PC-9 (cell line): ENCODE results near the gene F2RL2. TPM values are rescaled to one million over a fixed set of nuclear protein-coding genes. Genes with fewer than 3 reads are reported as not detected.
A peak's percentile ranks its signal among the peaks of the same experiment; 100 is the strongest.

Experiments
- BruUV-seq: library from RNA; stranded (reverse); fragments of 400-500 nt; replicated peaks from 2 replicates; lab custom pipeline; 2021; lab: Mats Ljungman, UMichigan
- CTCF ChIA-PET: fragments of 300-600 bp; sonication (Branson Sonifier 250); formaldehyde crosslinking; loops from one replicate; lab custom pipeline; 2022; ENCODE audit warnings: antibody characterized with exemption; lab: Charles Lee
- POLR2A ChIA-PET: fragments of 300-600 bp; sonication (Branson Sonifier 250); formaldehyde crosslinking; loops from one replicate; lab custom pipeline; 2022; ENCODE audit warnings: antibody characterized with exemption; ENCODE audit not compliant: unreplicated experiment; lab: Charles Lee
- DNase-seq, 2 experiments: peaks; one replicate each; pipeline versions ENCODE4 v3.0.0 to v3.0.0-alpha.2; 2015 to 2022; ENCODE audit warnings: mixed read lengths in 1 of 2
- H2AFZ ChIP-seq: fragments of 200-600 bp; sonication (generic); 2 replicates; pipeline ENCODE4 v1.8.1; 2017; ENCODE audit warnings: antibody characterized with exemption
- H3F3A ChIP-seq: fragments of 200-600 bp; sonication (generic); 2 replicates; pipeline ENCODE4 v1.8.1; 2017; ENCODE audit warnings: antibody characterized with exemption, mild to moderate bottlenecking, low read depth; ENCODE audit not compliant: insufficient read depth
- H3K27ac ChIP-seq: fragments of 200-600 bp; sonication (generic); 2 replicates; pipeline ENCODE4 v1.6.1; 2016; ENCODE audit warnings: mixed run types
- H3K27me3 ChIP-seq: fragments of 200-600 bp; sonication (generic); 2 replicates; pipeline ENCODE4 v1.6.1; 2016; ENCODE audit warnings: low read depth, mixed run types; ENCODE audit not compliant: insufficient read depth
- H3K36me3 ChIP-seq: fragments of 200-600 bp; sonication (generic); 2 replicates; pipeline ENCODE4 v1.6.1; 2016; ENCODE audit warnings: low read depth, mixed run types
- H3K4me1 ChIP-seq: fragments of 200-600 bp; sonication (generic); replicated peaks from 2 replicates; pipeline ENCODE4 v1.6.1; 2016; ENCODE audit warnings: mixed run types; ENCODE audit not compliant: insufficient read depth
- H3K4me2 ChIP-seq: fragments of 200-600 bp; sonication (generic); 2 replicates; pipeline ENCODE4 v1.6.1; 2017; ENCODE audit warnings: mixed run types
- H3K4me3 ChIP-seq: fragments of 200-600 bp; sonication (generic); 2 replicates; pipeline ENCODE4 v1.6.1; 2016; ENCODE audit warnings: mixed run types
- H3K79me2 ChIP-seq: fragments of 200-600 bp; sonication (generic); 2 replicates; pipeline ENCODE4 v1.6.1; 2017; ENCODE audit warnings: low read depth, mixed run types
- H3K9me2 ChIP-seq: fragments of 200-600 bp; sonication (generic); 2 replicates; pipeline ENCODE4 v1.8.1; 2017; ENCODE audit warnings: mild to moderate bottlenecking; ENCODE audit not compliant: insufficient read depth
- H3K9me3 ChIP-seq: fragments of 200-600 bp; sonication (generic); 2 replicates; pipeline ENCODE4 v1.8.1; 2016; ENCODE audit warnings: low read depth; ENCODE audit not compliant: insufficient read depth
- H4K20me1 ChIP-seq: fragments of 200-600 bp; sonication (generic); 2 replicates; pipeline ENCODE4 v1.8.1; 2017; ENCODE audit not compliant: insufficient read depth
- EZH2 ChIP-seq: fragments of 200-600 bp; sonication (generic); IDR thresholded peaks from 2 replicates; pipeline ENCODE4 v1.8.0; 2017; ENCODE audit warnings: antibody characterized with exemption, low read depth
- intact Hi-C: fragments of 100-400 bp; cut with micrococcal nuclease; formaldehyde crosslinking; loops from one replicate; pipeline ENCODE4 v1.10.0; 2022; ENCODE audit not compliant: unreplicated experiment
- total RNA-seq: library from RNA; stranded (reverse); gene quantifications from 2 replicates; pipeline ENCODE4 v1.2.3, GENCODE V29; 2021
- TF ChIP-seq, protein P1 (sequence below): fragments of 200-600 bp; sonication (generic); conservative IDR thresholded peaks from 2 replicates; pipeline ENCODE4 v1.6.1; 2017; ENCODE audit warnings: mixed run types, antibody characterized with exemption, mild to moderate bottlenecking, moderate library complexity

The F2RL2 gene
- total RNA-seq, 1 experiment from 2014 or later = 3.5 TPM

GRCh38 chr5:76586531-76586930 is 36.7 kb downstream of the F2RL2 start:
- H2AFZ ChIP-seq = no peak overlapping the region
- CTCF ChIA-PET = no interaction called here
- no peaks in the 10 kb centered on the region for H4K20me1 ChIP-seq
- TF ChIP-seq, protein P1, sequence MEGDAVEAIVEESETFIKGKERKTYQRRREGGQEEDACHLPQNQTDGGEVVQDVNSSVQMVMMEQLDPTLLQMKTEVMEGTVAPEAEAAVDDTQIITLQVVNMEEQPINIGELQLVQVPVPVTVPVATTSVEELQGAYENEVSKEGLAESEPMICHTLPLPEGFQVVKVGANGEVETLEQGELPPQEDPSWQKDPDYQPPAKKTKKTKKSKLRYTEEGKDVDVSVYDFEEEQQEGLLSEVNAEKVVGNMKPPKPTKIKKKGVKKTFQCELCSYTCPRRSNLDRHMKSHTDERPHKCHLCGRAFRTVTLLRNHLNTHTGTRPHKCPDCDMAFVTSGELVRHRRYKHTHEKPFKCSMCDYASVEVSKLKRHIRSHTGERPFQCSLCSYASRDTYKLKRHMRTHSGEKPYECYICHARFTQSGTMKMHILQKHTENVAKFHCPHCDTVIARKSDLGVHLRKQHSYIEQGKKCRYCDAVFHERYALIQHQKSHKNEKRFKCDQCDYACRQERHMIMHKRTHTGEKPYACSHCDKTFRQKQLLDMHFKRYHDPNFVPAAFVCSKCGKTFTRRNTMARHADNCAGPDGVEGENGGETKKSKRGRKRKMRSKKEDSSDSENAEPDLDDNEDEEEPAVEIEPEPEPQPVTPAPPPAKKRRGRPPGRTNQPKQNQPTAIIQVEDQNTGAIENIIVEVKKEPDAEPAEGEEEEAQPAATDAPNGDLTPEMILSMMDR = no peak
- no peak for TF ChIP-seq EZH2
- H3K27ac ChIP-seq = no peak overlapping the region
- no TSS peak for BruUV-seq
- H3F3A ChIP-seq = no peaks in the 10 kb centered on the region
- H3K4me2 ChIP-seq = no peak overlapping the region
- intact Hi-C loops = no loop called here
- H3K4me3 ChIP-seq = no peak overlapping the region
- POLR2A ChIA-PET = no interaction called here
- no peaks in the 10 kb centered on the region for H3K4me1 ChIP-seq
- H3K27me3 ChIP-seq = peaks cover 5% of the 10 kb centered on the region; the same call in 1 of the 2 replicates
- H3K79me2 ChIP-seq = no peaks in the 10 kb centered on the region
- DNase-seq = no peak
- H3K9me3 ChIP-seq = no peaks in the 10 kb centered on the region
- H3K9me2 ChIP-seq = no peaks in the 10 kb centered on the region
- H3K36me3 ChIP-seq = no peaks in the 10 kb centered on the region

- no peaks in the 10 kb centered on the region for H3K36me3 ChIP-seq
- no peaks in the 10 kb centered on the region for H3K9me3 ChIP-seq
- DNase-seq = no peak
- no peaks in the 10 kb centered on the region for H3K27me3 ChIP-seq
- no peaks in the 10 kb centered on the region for H3K4me1 ChIP-seq
- no peak overlapping the region for H3K4me2 ChIP-seq
- POLR2A ChIA-PET = no interaction called here
- CTCF ChIA-PET = interaction anchor here (0.6 kb wide), 1 partner anchor 14 kb away, joined by 4 read pairs; no protein-coding TSS in a partner anchor
- intact Hi-C loops = no loop called here
- H3F3A ChIP-seq = no peaks in the 10 kb centered on the region
- TF ChIP-seq, protein P1 = no peak
- TF ChIP-seq EZH2 = no peak
- no peaks in the 10 kb centered on the region for H3K9me2 ChIP-seq
- no peaks in the 10 kb centered on the region for H3K79me2 ChIP-seq
- no peak overlapping the region for H3K4me3 ChIP-seq
- H3K27ac ChIP-seq = no peak overlapping the region
- no peaks in the 10 kb centered on the region for H4K20me1 ChIP-seq
- no peak overlapping the region for H2AFZ ChIP-seq
- no TSS peak for BruUV-seq
These were observed 37.4 kb downstream of the F2RL2 start for GRCh38 chr5:76585783-76586217.

GRCh38 chr5:76583163-76584047 is 39.8 kb downstream of the F2RL2 start:
- intact Hi-C loops = loop anchor here (5.0 kb wide), 1 partner anchor 246 kb away; no protein-coding TSS in a partner anchor
- Histone ChIP-seq H3K9me2 (no peaks in the 10 kb centered on the region), H3K27ac (no peak overlapping the region), H3K4me3 (no peak overlapping the region), H3K9me3 (no peaks in the 10 kb centered on the region), H3K4me1 (no peaks in the 10 kb centered on the region), H3F3A (no peaks in the 10 kb centered on the region), H3K79me2 (no peaks in the 10 kb centered on the region), H3K4me2 (no peak overlapping the region), H2AFZ (no peak overlapping the region), H3K36me3 (no peaks in the 10 kb centered on the region), H3K27me3 (no peaks in the 10 kb centered on the region), H4K20me1 (no peaks in the 10 kb centered on the region)
- POLR2A ChIA-PET = no interaction called here
- no peak for TF ChIP-seq EZH2
- TF ChIP-seq, protein P1 = peak; percentile 68
- BruUV-seq = no TSS peak
- DNase-seq = no peak
- CTCF ChIA-PET = interaction anchor here (0.5 to 1.3 kb wide), 7 partner anchors 17 to 1629 kb away, joined by 3 to 8 read pairs (median 4); no protein-coding TSS in a partner anchor
